Testis (tissue), 5 donors: Measurements from ENCODE around the gene FAM72B. TPM values are rescaled to one million over a fixed set of nuclear protein-coding genes. Genes with fewer than 3 reads are reported as not detected.
"Not testable (repeated sequence)": the region's sequence is repeated elsewhere in the genome, so short reads cannot be mapped to it uniquely, and the experiment has no call there.

Experiments
- DNase-seq: peaks from one replicate; pipeline ENCODE4 v3.0.0-alpha.2; 2019
- H3K27ac ChIP-seq, 2 donors: fragments of 200-600 bp; sonication (generic); one replicate each; pipeline ENCODE4 v1.5.1; 2019
- H3K27me3 ChIP-seq: fragments of 200-600 bp; sonication (generic); one replicate; pipeline ENCODE4 v1.5.1; 2019
- H3K36me3 ChIP-seq: fragments of 200-600 bp; sonication (generic); one replicate; pipeline ENCODE4 v1.5.1; 2017; ENCODE audit warnings: low read depth; ENCODE audit errors: missing control alignments
- H3K4me1 ChIP-seq: fragments of 200-600 bp; sonication (generic); one replicate; pipeline ENCODE4 v1.5.1; 2019
- H3K4me3 ChIP-seq, 2 donors: fragments of 200-600 bp; sonication (generic); one replicate each; pipeline ENCODE4 v1.5.1; 2017 to 2019
- H3K9me3 ChIP-seq: fragments of 200-600 bp; sonication (generic); one replicate; pipeline ENCODE4 v1.5.1; 2017
- WGBS, 2 donors: methylation state at CpG; one replicate each; pipeline ENCODE4 v1.1.5; 2018; 5-methylcytosine and 5-hydroxymethylcytosine counted together
- intact Hi-C: fragments of 100-400 bp; cut with DNase I; formaldehyde crosslinking; loops from one replicate; pipeline ENCODE4 v1.15.1; 2023; ENCODE audit warnings: low total_unique reads
- long read RNA-seq, 2 donors: transcript quantifications; one replicate each; lab custom pipeline, GENCODE V29; 2026
- polyA plus RNA-seq: library from polyadenylated mRNA; stranded (reverse); fragments of 350-450 nt; fragmentation: Illumina TruSeq; extraction: RNeasy Lipid Tissue Mini Kit (QIAGEN cat#74804); gene quantifications from one replicate; pipeline ENCODE4 v1.2.3, GENCODE V29; 2014; ENCODE audit warnings: low read depth, low replicate concordance; ENCODE audit not compliant: insufficient read depth
- total RNA-seq, 2 donors: library from RNA; depleted of rRNA; stranded (reverse); fragments of >200 nt; gene quantifications; one replicate each; pipeline ENCODE4 v1.2.3, GENCODE V29; 2016

Gene FAM72B
- 1 to 10 TPM; 1.3 to 4.9 TPM for total RNA-seq
- polyA plus RNA-seq = 2.5 TPM
- long read RNA-seq, donor 1, partial matches to known transcripts = 0 of 3 reads
- long read RNA-seq, donor 1, other reads (novel, unspliced or antisense) = 0 of 3 reads
- long read RNA-seq, donor 2, partial matches to known transcripts = 0 of 1 reads
- long read RNA-seq, donor 2, other reads (novel, unspliced or antisense) = 0 of 1 reads

DNA sequence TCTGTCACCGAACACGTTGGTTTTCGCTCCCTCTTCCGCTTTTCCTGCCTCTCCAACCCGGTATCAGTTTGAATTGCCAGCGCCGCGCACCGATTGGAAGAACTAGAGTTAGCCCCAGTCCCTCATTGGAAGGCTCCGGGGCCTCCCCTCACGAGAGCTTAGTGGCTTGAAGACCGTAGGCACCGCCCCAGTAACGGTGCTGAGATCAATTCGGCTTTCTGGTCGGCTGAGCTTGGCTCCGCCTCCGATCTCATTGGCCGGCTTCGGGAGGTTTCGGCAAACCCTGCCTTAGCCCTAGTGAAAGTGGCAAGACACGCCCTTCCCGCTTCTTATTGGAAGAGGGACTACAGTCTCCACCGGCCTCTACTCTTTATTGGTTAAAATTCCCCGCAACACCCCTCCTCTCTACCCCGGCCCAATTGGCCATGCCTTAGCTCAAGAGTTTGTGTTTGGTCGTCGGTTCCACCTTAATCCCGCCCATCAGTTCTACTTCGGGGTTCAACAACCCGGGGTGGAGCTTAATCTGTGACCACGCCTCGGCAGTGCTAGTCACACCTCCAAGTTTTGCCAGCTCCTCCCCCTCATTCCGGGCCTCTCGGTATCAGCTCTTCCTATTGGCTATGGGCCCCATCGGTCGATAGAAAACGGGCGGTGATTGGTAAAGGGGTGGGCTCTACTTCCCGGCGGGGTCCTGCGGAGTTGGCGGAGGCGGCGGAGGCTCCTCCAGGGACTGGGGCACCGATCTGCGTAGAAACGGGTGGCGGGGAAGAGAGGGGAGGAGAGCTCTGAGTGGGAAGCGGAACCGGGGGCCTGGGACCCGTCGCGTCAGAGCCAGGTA is at the start of gene FAM72B, which contains the start of gene SRGAP2C:
TSS of gene FAM72B (minus strand) at position 51 of the 838 bp plus-strand sequence. CDS start 851 bp downstream, outside the sequence.
TSS of gene SRGAP2C (plus strand) at position 686 of the 838 bp plus-strand sequence. CDS start 2,472 bp downstream, outside the sequence.
- H3K27me3 ChIP-seq, H3K36me3 ChIP-seq, intact Hi-C loops, H3K4me1 ChIP-seq, H3K9me3 ChIP-seq: not testable (repeated sequence)
- peak within 1 kb of the TSS; percentile 41 to 65 for H3K4me3 ChIP-seq
- WGBS, 2 donors = 1% methylated on average over 18 to 38 of the region's 54 CpGs
- peak; percentile 98 for DNase-seq
- H3K27ac ChIP-seq = peak within 1 kb of the TSS; percentile 45 to 72

GRCh38 chr1:121232445-121233125 is 48.4 kb upstream of the FAM72B start:
- H3K27me3 ChIP-seq, H3K27ac ChIP-seq, H3K36me3 ChIP-seq, intact Hi-C loops, DNase-seq, H3K4me3 ChIP-seq, H3K4me1 ChIP-seq, H3K9me3 ChIP-seq: not testable (repeated sequence)
- WGBS, 2 donors = 38 to 45% methylated on average over 1 of the region's 4 CpGs

DNA sequence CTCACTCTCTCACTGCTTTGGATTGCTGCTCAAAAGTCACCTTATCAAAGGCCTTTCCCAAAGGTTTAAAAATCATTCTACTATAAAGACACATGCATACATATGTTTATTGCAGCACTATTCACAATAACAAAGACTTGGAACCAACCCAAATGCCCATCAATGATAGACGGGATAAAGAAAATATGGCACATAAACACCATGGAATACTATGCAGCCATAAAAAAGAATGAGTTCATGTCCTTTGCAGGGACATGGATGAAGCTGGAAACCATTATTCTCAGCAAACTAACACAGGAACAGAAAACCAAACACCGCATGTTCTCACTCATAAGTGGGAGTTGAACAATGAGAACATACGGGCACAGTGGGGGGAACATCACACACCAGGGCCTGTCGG is 46.5 kb upstream of the FAM72B start:
- H3K9me3 ChIP-seq, H3K4me3 ChIP-seq, DNase-seq, H3K4me1 ChIP-seq, intact Hi-C loops, H3K36me3 ChIP-seq, H3K27me3 ChIP-seq, H3K27ac ChIP-seq: not testable (repeated sequence)
- 65 to 93% methylated on average over 1 of the region's 4 CpGs for WGBS, 2 donors

GRCh38 chr1:121227544-121228330 is 43.6 kb upstream of the FAM72B start:
- H3K4me1 ChIP-seq, H3K27ac ChIP-seq, H3K9me3 ChIP-seq, DNase-seq, H3K36me3 ChIP-seq, H3K4me3 ChIP-seq, intact Hi-C loops, H3K27me3 ChIP-seq: not testable (repeated sequence)
- WGBS, 2 donors = 47 to 52% methylated on average over 3 to 4 of the region's 9 CpGs

GRCh38 chr1:121226925-121227324 is 42.8 kb upstream of the FAM72B start:
- intact Hi-C loops, H3K36me3 ChIP-seq, H3K9me3 ChIP-seq, H3K27me3 ChIP-seq, H3K4me3 ChIP-seq, H3K27ac ChIP-seq, H3K4me1 ChIP-seq, DNase-seq: not testable (repeated sequence)
- 64% methylated on average over 1 of the region's 2 CpGs; no CpG with 5 or more reads in 1 of the 2 donors for WGBS, 2 donors

DNA sequence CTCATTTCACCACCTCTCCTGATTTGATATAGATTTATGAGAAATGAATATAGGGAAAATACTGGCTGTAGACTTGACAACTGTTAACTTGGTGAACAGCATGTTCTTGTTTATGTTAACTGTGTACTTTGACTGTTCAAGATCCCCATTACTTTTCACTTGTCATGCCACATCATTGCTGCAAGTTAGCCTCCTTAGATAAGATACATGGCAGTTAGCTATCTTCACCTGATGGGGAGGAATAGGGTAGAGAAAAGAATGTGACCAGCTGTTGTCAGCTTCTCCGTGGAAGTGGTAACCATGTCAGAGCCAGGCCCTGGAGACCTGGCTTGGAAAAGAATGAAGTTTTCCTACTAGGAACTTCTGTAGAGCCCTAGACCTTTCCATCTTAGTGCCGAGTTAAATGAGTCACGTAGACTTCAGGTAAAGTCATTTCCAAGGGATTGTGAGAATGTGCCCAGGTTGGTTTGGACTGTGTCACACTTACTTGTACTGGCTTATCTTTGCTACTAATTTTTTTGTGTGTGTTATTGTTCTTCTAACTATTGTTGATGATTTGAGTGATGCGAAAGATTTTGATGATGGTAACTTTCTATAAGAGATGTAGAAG is 42.3 kb upstream of the FAM72B start:
- H3K9me3 ChIP-seq, DNase-seq, H3K36me3 ChIP-seq, H3K27me3 ChIP-seq, H3K27ac ChIP-seq, H3K4me3 ChIP-seq, intact Hi-C loops, H3K4me1 ChIP-seq: not testable (repeated sequence)
- 67 to 100% methylated on average over 2 of the region's 4 CpGs for WGBS, 2 donors

- H3K4me1 ChIP-seq, H3K9me3 ChIP-seq, H3K36me3 ChIP-seq, H3K27ac ChIP-seq, DNase-seq, H3K4me3 ChIP-seq, intact Hi-C loops, H3K27me3 ChIP-seq: not testable (repeated sequence)
- WGBS, 2 donors = 85% methylated on average over 3 of the region's 4 CpGs; no CpG with 5 or more reads in 1 of the 2 donors
Observed at GRCh38 chr1:121224714-121225113, 40.6 kb upstream of the FAM72B start.

- intact Hi-C loops, H3K4me1 ChIP-seq, H3K27me3 ChIP-seq, H3K36me3 ChIP-seq, H3K27ac ChIP-seq, DNase-seq, H3K4me3 ChIP-seq, H3K9me3 ChIP-seq: not testable (repeated sequence)
- 71% methylated on average over 1 of the region's 1 CpG; no CpG with 5 or more reads in 1 of the 2 donors for WGBS, 2 donors
Observed at GRCh38 chr1:121221770-121222169, 37.6 kb upstream of the FAM72B start.

GRCh38 chr1:121216676-121217075 is 32.5 kb upstream of the FAM72B start:
- H3K4me1 ChIP-seq, H3K36me3 ChIP-seq, H3K27me3 ChIP-seq, H3K27ac ChIP-seq, H3K4me3 ChIP-seq, DNase-seq, intact Hi-C loops, H3K9me3 ChIP-seq: not testable (repeated sequence)
- no CpG with 5 or more reads among the region's 1 CpG for WGBS, 2 donors

DNA sequence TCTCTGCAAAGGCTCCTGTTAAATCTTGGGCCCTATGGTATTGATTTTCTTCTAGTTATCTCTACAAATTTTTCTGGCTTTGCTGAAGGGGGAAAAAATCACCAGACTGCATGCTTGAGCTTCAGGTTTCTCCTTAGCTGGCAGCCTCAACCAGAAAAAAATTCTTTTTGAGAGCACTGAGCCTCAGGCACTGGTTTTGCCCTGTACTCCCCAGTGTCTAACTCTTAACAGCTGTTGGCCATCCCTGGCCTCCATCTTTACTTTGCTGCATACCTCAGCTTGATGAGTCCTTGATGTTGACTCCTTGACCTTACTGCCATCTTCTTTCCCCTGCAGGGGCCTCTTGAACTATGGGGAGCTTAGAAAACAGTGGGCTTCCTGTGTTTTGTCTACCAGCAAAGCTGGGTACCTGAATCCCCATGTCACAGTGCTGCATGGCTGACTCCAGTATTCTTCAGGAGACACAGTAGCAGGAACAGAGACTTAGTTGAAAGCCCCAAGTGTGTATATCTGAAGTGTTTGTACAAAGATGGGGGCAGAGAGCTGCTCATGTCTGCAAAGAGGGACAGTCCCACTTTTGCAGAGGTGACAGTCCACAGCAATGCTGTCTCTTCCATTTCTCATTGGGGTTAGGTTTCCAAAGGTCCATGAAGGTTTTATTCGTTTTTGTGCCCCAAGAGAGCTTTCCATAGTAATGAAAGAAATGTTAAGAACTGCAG is 31.7 kb upstream of the FAM72B start:
- DNase-seq, H3K36me3 ChIP-seq, H3K27ac ChIP-seq, intact Hi-C loops, H3K27me3 ChIP-seq, H3K4me1 ChIP-seq, H3K9me3 ChIP-seq, H3K4me3 ChIP-seq: not testable (repeated sequence)
- WGBS, 2 donors = 38% methylated on average over 1 of the region's 1 CpG; no CpG with 5 or more reads in 1 of the 2 donors
